ENCODE measurements around the gene JTB.

JTB gene

DNA sequence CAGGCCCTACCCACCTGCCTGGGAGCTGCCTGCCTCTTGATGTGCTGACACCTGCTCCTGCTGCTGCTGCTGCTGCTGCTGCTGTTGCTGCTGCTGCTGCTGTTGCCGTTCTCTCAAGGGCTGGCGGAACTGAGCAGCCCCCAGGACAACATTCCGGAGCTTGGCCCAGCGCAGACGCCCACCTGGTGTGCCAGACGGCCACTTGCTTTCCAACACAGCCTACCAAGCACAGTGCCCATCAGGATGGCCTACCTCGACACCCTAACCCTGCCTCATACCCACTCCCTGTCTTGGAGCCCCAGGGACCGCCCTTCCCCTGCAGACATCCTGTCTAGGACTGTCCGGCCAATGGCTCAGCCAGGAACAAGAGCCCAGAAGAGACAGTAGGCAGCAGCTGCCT, 42.7 kb downstream of the JTB start:
- FAIRE-seq (no peak), DNase-seq (ENCODE audit: insufficient read length, low spot score) (no peak)

DNA sequence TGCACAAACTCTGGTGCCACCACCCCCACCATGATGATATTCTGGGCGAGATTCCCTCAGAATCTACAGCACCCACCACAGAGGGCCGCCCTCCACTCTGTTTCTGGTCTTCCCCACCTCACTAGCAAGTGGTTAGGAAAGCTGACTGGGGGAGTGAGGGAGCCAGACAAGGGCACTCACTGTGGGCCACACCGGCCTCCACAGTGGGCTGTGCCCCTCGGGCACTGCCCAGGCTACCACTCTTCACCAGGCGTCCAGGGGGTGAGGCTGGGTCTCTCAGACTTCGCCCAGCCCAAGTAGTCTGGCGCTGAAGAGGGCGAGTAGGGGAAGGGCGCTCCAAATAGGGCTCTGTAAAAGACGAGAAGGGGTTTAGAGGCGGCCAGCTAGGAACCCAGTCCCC, 43.5 kb downstream of the JTB start:
- DNase-seq (ENCODE audit: insufficient read length, low spot score) (no peak), FAIRE-seq (no peak)

DNA sequence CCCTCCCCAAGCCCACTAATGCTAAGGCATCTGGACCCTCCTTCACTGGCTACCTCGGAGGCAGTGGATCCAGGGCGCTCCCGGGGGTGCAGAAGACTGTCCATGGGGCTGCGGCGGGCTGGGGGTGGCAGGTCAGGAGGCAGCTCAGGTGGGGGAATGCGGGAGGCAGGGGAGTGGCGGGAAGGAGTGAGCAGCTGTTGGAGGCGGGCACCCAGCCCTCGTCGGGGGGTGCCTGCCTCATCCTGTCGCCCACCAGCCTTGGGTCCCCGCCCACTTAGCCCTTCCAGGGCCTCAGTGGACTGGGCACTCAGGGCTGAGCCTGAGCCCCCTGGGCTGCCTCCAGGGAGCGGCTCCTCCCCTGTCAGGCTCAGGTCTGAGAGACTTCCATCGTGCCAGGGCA, 44.0 kb downstream of the JTB start:
- DNase-seq (ENCODE audit: insufficient read length, low spot score) (no peak), FAIRE-seq (no peak)

DNA sequence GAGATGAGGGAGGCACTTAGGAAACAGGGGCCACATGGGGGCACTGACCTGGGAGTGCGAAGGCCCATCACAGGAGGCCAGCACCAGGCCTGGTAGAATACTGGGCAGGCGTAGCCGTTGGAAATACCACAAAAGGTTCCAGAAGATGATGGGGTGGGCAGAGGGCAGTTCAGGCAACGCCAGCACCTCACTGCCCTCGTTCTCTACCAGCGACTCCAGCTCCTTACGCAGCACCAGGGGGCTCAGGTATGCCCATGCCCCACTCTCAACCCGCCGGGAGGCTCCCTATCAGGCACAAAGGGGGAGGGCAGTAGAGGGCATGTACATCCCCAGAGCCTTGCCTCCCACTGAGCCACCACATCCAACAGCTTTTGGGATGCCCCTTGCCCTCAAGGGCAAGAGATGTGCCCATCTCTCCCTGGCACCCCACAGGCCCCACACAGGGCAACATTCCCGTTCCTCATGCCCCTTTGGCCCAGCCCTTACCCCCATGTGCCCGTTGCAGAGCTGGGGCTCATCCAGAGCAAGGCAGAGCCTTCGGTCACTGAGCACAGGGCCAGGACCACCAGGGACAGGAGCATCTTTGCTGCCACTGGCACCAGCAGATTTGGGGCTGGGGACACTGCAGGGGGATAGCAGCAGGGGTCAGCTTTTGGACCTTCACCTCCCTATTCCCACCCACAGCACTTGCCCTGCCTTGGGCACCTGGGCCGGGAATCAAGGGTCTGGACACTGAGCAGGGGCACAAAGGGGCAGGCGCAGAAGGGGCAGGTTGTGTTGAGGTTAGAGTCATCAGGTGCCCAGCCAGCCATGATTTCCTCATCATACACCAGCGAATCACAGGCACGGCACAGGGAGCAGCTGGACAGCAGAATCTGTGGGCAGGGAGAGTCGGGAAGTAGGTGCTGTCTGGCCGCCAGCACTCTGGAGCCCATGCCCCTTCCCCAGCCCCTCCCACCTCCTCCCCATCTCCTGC, 45.0 kb downstream of the JTB start:
- FAIRE-seq (no peak), DNase-seq (ENCODE audit: insufficient read length, low spot score) (no peak)

DNA sequence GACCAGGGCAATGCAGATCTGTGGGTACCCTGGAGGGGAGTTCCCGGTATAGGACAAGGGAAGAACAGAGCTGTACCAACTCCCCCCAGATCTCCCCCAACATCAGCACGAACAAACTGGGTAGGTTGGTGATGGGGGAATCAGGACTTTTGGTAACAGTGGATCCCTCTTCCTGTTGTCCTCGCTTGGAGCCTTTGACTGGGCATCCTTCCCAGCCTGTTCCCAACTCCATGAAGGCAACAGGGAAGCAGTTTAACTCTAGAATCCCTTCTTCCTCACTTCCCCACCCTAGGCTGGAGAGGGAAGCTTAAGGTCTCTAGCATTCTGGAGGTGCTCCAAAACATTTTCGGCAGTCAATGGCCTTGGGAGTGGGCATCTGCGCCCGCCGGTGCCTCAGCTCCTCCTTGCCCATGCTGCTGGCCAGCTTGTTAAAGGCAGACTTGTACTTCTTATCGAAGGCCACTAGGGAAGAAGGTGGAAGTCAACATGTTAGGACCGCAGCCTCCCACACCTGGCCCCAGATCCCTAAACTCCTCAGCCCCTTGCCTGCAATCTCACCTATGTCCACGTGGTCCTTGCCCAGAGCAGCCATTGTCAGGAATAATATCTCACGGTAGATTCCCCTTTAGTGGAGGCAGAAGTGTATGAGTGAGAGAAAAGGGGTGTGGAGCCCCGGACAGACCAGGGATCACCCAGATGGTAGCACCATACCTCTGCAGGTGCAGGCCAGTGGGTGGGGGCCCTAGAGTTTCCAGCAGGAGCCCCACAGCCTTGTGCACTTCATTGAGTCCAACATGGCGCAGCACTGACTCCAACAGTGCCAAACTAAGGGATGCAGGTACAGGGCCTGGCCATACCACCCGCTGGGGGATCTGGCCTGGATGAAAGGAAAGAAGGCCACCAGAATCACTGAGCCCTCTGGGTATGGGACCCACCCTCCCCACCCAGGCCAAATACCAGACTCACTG, 47.2 kb downstream of the JTB start:
- DNase-seq (ENCODE audit: insufficient read length, low spot score) (no peak), FAIRE-seq (no peak)

DNA sequence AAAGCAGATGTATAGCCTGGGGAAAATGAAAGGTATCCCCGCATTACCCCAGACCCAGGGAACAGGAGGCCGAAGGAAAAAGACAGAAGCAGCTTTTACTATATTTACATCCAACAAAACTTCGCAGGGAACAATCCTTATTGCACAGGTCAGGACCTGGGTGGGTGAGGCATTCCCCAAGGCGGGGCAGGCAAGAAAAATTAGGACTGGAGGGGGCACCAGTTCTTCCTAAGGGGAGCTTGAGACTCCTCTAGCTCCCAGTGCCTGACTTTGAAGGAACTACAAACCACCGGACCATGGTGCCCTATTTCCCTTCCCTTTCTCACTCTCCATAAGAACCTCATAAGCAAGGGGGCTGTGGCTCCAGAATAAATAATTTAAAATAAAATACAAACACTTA, 48.0 kb downstream of the JTB start:
- FAIRE-seq: no peak
- DNase-seq (ENCODE audit: insufficient read length, low spot score): no peak

DNA sequence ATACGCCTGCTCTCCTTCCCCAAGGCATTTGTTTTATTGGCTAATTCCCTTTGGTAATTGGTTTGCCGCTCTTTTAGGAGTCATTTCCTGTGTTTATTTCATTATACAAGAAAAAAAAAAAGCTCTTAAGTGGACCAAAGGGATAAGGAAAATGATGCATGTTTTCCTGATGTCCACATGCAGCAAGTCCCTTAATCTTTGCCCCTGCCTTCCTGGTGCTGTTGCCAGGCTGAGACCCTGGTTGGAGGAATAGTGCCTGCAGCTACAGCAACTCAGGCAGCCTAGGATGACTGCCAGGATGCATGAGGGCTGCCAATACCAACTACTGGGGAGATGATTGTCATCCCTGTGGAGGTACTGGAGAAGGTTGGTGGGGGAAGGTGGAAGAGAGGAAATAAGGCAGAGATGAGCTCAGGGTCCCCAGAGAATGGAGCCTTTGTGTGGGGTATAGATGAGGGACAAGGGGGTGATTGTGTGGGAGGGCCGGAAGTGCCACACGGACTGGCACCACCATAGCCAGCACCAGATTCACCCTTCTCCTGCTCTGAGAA, 48.6 kb downstream of the JTB start:
- FAIRE-seq (no peak), DNase-seq (ENCODE audit: insufficient read length, low spot score) (no peak)

DNA sequence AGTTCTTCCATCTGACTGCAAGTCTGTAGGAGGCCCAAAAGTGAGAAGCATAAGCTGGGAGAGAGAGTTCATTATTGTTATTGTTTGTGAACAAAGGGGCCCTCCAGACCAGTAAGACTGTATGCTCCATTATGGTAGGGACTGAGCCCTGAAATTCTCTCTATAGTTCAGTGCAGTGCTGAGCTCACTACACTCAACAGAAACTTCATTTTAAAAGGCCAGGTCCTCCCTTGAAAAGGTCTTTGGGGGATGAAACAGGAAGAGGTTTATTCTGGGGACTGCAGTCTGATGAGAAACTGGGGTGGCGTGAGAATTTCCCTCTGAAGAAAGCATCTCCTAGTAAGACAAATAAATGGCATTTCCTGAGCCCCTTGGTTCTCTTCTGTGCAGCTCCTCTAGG, 49.2 kb downstream of the JTB start:
- DNase-seq (ENCODE audit: insufficient read length, low spot score) (no peak), FAIRE-seq (no peak)

DNA sequence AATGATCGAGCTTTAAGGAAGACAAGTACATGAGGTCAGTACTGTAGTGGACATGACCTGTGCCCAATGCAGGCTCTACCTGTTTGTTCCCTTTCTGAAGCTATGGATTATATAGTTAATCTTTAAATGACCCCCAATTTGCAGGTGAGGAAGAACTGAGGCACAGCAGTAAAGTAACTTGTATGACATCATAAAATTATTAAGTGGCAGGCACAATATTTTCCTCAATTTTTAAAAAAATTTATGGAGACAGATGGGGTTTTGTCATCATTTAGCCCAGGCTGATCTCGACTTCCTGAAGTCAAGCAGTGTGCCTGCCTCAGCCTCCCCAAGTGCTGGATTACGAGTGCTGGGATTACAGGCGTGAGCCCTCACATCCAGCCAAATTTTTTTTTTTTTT, 51.1 kb downstream of the JTB start:
- FAIRE-seq (no peak), DNase-seq (ENCODE audit: insufficient read length, low spot score) (no peak)
